Endothelial cell of umbilical vein (primary cell): ENCODE results near the gene NMRK2. TPM values are rescaled to one million over a fixed set of nuclear protein-coding genes. Genes with fewer than 3 reads are reported as not detected.

Experiments used
- BruUV-seq: library from RNA; stranded (reverse); fragments of 400-500 nt; replicated peaks from 2 replicates; lab custom pipeline; 2021; lab: Mats Ljungman, UMichigan
- CTCF ChIA-PET: fragments of 300-600, 350-600 bp; sonication (Branson Sonifier 250); formaldehyde crosslinking; loops from one replicate; lab custom pipeline; 2021; ENCODE audit warnings: antibody characterized with exemption, inconsistent platforms; lab: Charles Lee
- POLR2A ChIA-PET: fragments of 300-600, 350-600 bp; sonication (Branson Sonifier 250); formaldehyde crosslinking; loops from one replicate; lab custom pipeline; 2021; ENCODE audit warnings: antibody characterized with exemption, inconsistent platforms; lab: Charles Lee
- DNase-seq: peaks from one replicate; pipeline ENCODE4 v3.0.0-alpha.2; 2011; ENCODE audit warnings: low read depth, low spot score
- FAIRE-seq: peaks from 2 replicates; lab custom pipeline; 2011; peaks lifted over from hg19 to GRCh38; lab: Jason Lieb, UNC
- H2AFZ ChIP-seq: 2 replicates; pipeline ENCODE4 v1.6.0; 2012; ENCODE audit warnings: low read depth, low read length, control low read depth, inconsistent platforms
- H3K27ac ChIP-seq: 2 replicates; pipeline ENCODE4 v1.5.1; 2011; ENCODE audit warnings: low read depth, mild to moderate bottlenecking, control low read depth, low read length, moderate library complexity; ENCODE audit not compliant: insufficient read depth
- H3K27me3 ChIP-seq, 2 experiments: 2 replicates each; pipeline versions ENCODE4 v1.6.0 to v1.6.1; 2011; ENCODE audit warnings: low read length in 2 of 2, mixed read lengths in 1 of 2; ENCODE audit not compliant: control insufficient read depth in 2 of 2, insufficient read depth in 2 of 2
- H3K36me3 ChIP-seq, 2 experiments: 2 replicates in 1 of 2; 3 replicates in 1 of 2; pipeline ENCODE4 v1.5.1; 2011; ENCODE audit warnings: low read length in 2 of 2, mild to moderate bottlenecking in 1 of 2, moderate library complexity in 1 of 2; ENCODE audit not compliant: control insufficient read depth in 2 of 2, insufficient read depth in 2 of 2; ENCODE audit errors: extremely low read depth in 1 of 2
- H3K4me1 ChIP-seq: 3 replicates; pipeline ENCODE4 v1.5.1; 2011; ENCODE audit warnings: mild to moderate bottlenecking, low read length; ENCODE audit not compliant: control insufficient read depth, insufficient read depth; ENCODE audit errors: extremely low read depth
- H3K4me2 ChIP-seq: 2 replicates; pipeline ENCODE4 v1.6.1; 2011; ENCODE audit warnings: low read length, control low read depth, mixed read lengths; ENCODE audit not compliant: insufficient read depth
- H3K4me3 ChIP-seq, 3 experiments: fragments of 200-600 bp in 1 of 3; sonication (generic), shearing (Covaris generic) in 1 of 3; replicated peaks in 1 of 3; 2 replicates each; pipeline ENCODE4 v1.5.1; 2011 to 2016; ENCODE audit warnings: control low read depth in 3 of 3, low read length in 3 of 3, mild to moderate bottlenecking in 2 of 3, inconsistent platforms in 1 of 3, low read depth in 1 of 3, moderate library complexity in 1 of 3; ENCODE audit not compliant: insufficient read depth in 1 of 3
- H3K79me2 ChIP-seq: 2 replicates; pipeline ENCODE4 v1.6.0; 2012; ENCODE audit warnings: low read length, inconsistent platforms; ENCODE audit not compliant: control insufficient read depth, insufficient read depth
- H3K9ac ChIP-seq: replicated peaks from 2 replicates; pipeline ENCODE3; 2011; ENCODE audit warnings: low read length, control low read depth; ENCODE audit not compliant: insufficient read depth; ENCODE audit errors: extremely low read depth
- H3K9me1 ChIP-seq: replicated peaks from 3 replicates; pipeline ENCODE4 v1.6.0; 2011; ENCODE audit warnings: mild to moderate bottlenecking, low read length; ENCODE audit not compliant: control insufficient read depth, insufficient read depth; ENCODE audit errors: extremely low read depth
- H3K9me3 ChIP-seq: replicated peaks from 2 replicates; pipeline ENCODE4 v1.5.1; 2012; ENCODE audit warnings: low read length, inconsistent platforms; ENCODE audit not compliant: control insufficient read depth, insufficient read depth
- H4K20me1 ChIP-seq: replicated peaks from 2 replicates; pipeline ENCODE3; 2011; ENCODE audit warnings: mild to moderate bottlenecking, low read length; ENCODE audit not compliant: control insufficient read depth, insufficient read depth; ENCODE audit errors: extremely low read depth
- GATA2 ChIP-seq: IDR thresholded peaks from 2 replicates; pipeline ENCODE4 v1.7.0; 2011; ENCODE audit warnings: low read depth, mild to moderate bottlenecking, moderate library complexity, mixed read lengths, low read length; ENCODE audit not compliant: insufficient read length, insufficient read depth
- JUN ChIP-seq: IDR thresholded peaks from 2 replicates; pipeline ENCODE4 v1.6.1; 2011; ENCODE audit warnings: borderline replicate concordance, low read depth; ENCODE audit not compliant: insufficient read length, insufficient read depth
- MYC ChIP-seq: IDR thresholded peaks from one replicate; pipeline ENCODE4 v1.6.1; 2011; ENCODE audit warnings: mild to moderate bottlenecking, low read depth, low read length
- dilution Hi-C: fragments of 300-500 bp; cut with MboI; formaldehyde crosslinking; loops from one replicate; pipeline ENCODE4 v1.15.0; 2019; ENCODE audit warnings: low sequenced_read_pairs; ENCODE audit not compliant: extremely low pct_ligation_motif_present
- intact Hi-C: fragments of 100-400 bp; cut with micrococcal nuclease; formaldehyde crosslinking; loops from one replicate; pipeline ENCODE4 v1.10.0; 2022
- polyA plus RNA-seq, 4 experiments: library from polyadenylated mRNA; depleted of rRNA in 3 of 4; stranded (reverse) in 3 of 4; unstranded in 1 of 4; fragments of >200 nt; gene quantifications; 2 replicates each; pipeline versions ENCODE4 v1.2.1 to v1.2.3, GENCODE V29; 2011 to 2012; ENCODE audit warnings: missing spikeins in 1 of 4
- total RNA-seq: library from RNA; stranded (reverse); gene quantifications from 2 replicates; pipeline ENCODE4 v1.2.3, GENCODE V29; 2021

The NMRK2 gene
- total and polyA plus RNA-seq, 2 donors (not counting 3 experiments of a cell fraction or from before 2014, with no cell fraction given), result not detected

GRCh38 chr19:3923096-3923758 lies 9.6 kb upstream of the NMRK2 start:
- Histone ChIP-seq H3K79me2 (no peaks in the 10 kb centered on the region), H3K9me1 (no peaks in the 10 kb centered on the region), H3K36me3 (no peaks in the 10 kb centered on the region), H3K4me1 (no peaks in the 10 kb centered on the region), H3K9ac (no peak overlapping the region), H2AFZ (no peak overlapping the region), H3K27ac (no peak overlapping the region), H3K4me3 (no peak overlapping the region), H3K9me3 (peaks cover 2% of the 10 kb centered on the region), H3K4me2 (no peak overlapping the region), H3K27me3 (no peaks in the 10 kb centered on the region), H4K20me1 (no peaks in the 10 kb centered on the region)
- no peak for TF ChIP-seq GATA2
- intact Hi-C loops (no loop called here), dilution Hi-C loops (no loop called here)
- POLR2A ChIA-PET, result no interaction called here
- CTCF ChIA-PET, result no interaction called here
- BruUV-seq, result no TSS peak
- DNase-seq (no peak), FAIRE-seq (no peak)

- Histone ChIP-seq H2AFZ (no peak overlapping the region), H4K20me1 (no peaks in the 10 kb centered on the region), H3K79me2 (no peaks in the 10 kb centered on the region), H3K9ac (no peak overlapping the region), H3K27me3 (no peaks in the 10 kb centered on the region), H3K9me1 (no peaks in the 10 kb centered on the region), H3K4me2 (no peak overlapping the region), H3K36me3 (no peaks in the 10 kb centered on the region), H3K27ac (no peak overlapping the region), H3K4me3 (no peak overlapping the region), H3K9me3 (peaks cover 2% of the 10 kb centered on the region), H3K4me1 (no peaks in the 10 kb centered on the region)
- TF ChIP-seq MYC, result no peak
- no peak for TF ChIP-seq JUN
- CTCF ChIA-PET, result no interaction called here
- FAIRE-seq (no peak), DNase-seq (no peak)
- intact Hi-C loops (no loop called here), dilution Hi-C loops (no loop called here)
- no TSS peak for BruUV-seq
- POLR2A ChIA-PET, result no interaction called here
Measured at GRCh38 chr19:3923912-3924311, 9.0 kb upstream of the NMRK2 start.
